Hematopoietic multipotent progenitor cell treated with erythropoietin and hydrocortisone succinate and interleukin-3 and kit ligand, for 4 days (in vitro differentiated cells): Measurements from ENCODE around the gene KCNN2.
A peak's percentile ranks its signal among the peaks of the same experiment; 100 is the strongest.

Experiments
- DNase-seq: peaks from one replicate; pipeline ENCODE4 v3.0.0-alpha.2; 2015

The KCNN2 gene

DNA sequence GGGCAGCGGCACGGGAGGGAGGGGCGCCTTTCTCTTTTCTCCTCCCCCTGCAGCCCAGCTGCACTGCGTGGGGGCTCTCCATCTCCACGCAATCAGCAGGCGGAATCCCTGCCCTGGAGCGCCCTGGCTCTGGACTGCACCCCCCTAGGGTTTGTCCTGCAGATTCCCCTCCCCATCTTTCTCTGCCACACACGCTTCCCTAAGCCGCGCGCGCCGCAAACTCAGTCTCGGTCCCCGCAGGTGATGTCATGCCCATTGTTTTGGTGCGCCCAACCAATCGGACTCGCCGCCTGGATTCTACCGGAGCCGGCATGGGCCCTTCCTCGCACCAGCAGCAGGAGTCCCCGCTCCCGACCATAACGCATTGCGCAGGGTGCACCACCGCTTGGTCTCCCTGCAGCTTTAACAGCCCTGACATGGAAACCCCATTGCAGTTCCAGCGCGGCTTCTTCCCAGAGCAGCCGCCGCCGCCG, at the start of gene KCNN2:
Gene KCNN2, plus strand, starts transcription at position 347 of the 473 bp plus-strand sequence. Its CDS starts 70 bp downstream, at position 417.
- peak; percentile 37 for DNase-seq

DNA sequence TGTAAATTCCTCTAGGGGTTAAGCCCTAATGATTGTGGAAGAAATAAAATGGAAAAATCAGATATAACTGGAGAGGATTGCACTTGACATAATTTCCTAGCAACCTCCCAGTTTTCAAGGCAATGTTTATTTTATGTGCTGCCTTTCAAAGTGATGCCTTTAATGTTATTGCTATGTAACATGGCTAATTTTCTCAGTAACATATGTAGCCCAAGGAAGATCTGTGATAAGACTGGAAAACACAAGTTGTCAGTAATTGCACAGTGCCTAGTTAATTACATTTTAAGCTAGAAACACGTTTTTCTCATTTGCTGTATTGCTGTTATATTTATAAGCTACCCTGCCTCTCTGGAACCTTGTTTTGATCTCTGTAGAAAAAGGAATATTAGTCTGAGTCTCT, 49.2 kb upstream of the KCNN2 start:
- no peak for DNase-seq

DNA sequence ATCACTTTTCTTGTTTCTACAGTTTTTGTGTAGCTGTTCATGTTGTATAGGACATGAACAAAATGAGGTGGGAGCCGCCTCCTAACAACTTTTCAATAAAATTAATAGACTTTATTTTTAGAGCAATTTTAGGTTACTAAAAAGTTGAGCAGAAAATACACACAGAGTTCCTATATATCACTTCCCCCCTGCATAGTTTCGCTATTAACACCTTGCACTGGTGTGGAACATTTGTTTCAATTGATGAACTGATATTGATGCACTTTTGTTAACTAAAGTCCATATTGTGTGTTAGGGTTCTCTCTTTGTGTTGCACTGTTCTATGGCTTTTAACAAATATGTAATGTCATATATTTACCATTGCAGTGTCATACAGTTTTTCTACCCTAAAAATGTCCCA, 47.8 kb upstream of the KCNN2 start:
- no peak for DNase-seq

DNA sequence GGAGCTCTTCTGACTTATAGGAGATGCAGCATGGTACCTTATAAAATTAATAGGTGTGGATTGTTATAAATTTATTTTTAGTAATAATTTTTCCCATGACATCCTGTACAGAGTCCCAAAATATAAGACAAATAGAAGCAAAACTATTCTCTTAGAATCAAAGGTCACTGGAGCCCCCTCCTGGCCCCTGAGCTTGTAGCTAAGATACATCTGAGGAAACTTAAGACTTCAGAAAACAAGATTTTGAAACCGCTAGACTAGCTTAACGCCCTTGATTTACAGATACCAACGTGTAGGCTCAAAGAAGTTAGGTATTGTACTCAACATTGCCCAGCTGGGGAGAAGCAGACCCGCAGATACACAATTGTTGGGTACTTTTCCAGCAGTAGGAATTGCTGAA, 45.7 kb upstream of the KCNN2 start:
- DNase-seq: peak; percentile 5

DNA sequence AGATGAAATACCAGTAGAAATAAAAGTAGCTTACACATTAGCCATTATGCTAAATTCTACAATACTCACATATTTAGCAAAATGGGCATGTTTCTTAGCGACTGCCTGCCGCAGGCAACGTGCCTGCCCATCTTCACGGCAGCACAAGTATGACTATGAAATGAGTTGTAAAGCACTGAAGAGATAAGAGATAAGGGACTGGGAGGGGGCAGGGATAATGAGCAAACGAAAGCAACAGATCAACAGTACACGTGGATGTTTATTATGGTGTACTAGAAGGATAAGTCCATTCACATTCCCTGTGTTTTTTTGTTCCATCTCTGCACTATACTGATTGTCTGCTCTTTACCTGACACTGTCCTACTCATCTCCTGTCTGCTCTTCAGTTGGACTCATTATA, 44.1 kb upstream of the KCNN2 start:
- no peak for DNase-seq

DNA sequence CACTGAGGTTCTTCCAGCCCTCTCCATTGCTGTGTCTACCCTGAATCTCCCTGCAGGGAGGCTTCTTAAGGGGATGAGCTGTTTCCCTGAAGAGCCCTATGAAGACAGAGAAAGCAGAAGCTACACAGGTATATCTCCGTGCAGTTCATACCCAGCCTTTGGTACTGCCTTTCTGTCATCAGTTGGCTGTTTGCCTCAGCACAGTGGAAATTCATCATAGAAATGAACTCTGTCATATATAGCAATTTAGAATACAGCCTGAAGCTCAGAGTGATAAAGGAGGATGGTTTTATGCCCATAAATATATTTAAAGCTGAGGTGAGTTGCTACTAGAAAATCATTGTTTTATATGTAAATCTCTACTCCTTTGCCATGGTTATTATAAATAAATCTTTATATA, 42.6 kb upstream of the KCNN2 start:
- DNase-seq: no peak

DNA sequence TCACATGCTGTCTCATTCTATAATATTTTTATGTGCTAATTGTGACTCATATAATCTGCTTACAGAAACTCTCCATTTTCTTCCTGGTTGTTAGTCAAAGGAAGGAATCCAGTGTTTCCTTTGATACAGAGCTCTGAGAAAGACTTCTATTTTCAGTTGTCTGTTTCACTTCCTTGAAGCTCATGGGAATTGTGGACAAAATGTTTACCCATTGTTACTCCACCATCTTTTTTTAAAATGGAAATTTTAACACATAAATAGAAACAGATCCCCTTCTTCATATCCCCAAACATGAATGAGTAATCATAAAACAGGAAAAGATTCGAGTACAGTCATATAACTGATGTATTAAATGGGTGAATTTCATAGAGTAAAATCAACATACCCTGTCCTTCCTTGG, 42.0 kb upstream of the KCNN2 start:
- DNase-seq: no peak

DNA sequence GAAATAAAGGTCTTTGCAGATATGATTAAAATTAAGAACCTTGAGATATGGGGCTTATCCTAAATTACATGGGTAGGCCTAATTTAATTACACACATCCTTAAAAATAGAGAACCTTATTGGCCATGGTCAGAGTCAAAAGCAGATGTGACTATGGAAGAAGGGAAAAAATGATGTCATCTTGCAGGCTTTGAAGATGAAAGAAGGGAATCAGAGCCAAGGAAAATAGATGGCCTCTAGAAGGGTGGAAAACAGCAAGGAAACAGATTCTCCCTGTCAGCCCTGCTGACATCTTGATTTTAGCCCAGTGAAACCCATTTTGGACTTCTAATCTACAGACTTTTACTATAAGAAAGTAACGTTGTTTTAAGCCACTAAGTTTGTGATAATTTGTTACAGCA, 37.6 kb upstream of the KCNN2 start:
- no peak for DNase-seq

DNA sequence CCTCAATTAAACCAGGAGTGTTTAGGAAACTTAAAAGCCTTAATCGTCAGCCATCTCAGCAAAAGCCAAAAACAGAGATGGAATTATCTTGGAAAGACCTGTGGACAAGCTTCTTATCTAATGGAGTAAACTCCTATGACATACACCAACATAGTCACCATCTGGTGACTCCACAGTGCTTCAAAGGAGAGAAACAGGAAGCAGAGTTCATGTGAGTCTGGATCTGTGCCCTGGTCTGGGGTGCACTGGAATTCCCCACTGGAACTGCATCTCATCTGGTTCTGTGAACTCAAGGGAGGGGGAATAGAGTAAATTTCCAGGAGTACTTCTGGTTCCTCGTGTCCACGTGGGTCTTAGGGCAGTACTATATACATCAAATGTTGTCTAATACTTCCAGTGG, 36.3 kb upstream of the KCNN2 start:
- DNase-seq: no peak

DNA sequence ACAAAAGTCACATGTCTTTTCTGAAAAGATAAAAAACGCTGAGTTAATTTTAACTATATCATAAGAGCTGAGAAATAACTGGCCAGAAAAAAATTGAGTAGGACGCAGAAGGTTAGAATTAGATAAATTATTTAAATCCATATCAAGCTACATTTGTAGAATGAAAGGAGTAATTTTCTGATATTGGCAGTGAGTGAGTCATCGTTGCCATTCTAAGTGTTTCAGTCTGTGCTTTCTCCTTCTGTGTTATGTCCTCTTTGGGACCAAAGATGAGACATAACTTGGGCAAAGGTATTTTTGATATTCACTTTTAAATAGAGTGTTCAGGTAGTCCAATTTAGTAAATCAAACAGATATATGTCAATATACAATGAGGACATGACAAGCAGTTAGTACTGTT, 34.4 kb upstream of the KCNN2 start:
- DNase-seq: no peak

DNA sequence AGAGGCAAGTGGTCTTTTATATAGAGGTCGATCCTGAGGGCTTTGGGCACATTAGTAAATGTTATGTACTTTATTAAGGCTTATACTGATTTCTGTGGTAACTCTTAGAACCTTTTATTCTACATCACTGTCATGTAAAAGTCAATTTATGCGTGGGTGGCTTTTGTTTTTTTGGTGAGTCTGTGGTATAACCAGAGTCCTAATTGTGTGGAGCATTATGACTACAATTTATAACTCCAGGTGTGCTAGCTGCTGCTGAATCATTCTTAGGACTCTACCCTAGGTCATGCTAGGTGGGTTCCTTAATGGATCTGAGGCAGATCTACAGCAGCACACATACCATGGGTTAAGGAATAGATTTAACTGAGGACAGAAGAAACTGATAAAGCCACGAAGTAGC, 33.9 kb upstream of the KCNN2 start:
- DNase-seq: no peak

DNA sequence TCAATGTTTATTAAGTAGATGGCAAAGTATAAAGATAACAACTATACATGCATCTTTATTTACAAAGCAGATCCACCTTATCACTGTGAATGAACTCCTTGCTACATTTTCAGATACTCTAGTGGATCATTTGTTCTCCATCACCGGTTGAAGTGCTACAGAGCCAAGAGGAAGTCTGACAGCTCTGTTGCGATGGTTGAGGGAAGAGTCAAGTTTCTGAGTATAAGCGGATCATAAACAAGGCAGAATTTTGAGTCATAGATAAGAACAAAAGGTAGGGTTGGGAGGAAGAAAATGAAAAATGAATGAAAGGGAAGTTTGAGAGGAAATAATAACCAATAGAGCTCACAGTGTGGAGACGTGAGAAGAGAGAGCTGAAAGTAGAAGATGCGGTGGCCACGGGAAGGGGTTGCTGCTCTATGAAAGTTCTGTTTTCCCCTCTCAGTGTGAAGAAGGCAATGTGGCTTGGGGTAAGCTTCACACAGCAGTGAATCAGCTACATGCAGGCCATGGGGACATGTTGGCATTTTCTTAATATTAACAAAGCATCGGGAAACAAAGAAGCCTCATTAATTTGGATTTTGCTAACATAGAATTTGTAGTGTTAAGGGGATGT, 30.8 kb upstream of the KCNN2 start:
- DNase-seq: no peak

DNA sequence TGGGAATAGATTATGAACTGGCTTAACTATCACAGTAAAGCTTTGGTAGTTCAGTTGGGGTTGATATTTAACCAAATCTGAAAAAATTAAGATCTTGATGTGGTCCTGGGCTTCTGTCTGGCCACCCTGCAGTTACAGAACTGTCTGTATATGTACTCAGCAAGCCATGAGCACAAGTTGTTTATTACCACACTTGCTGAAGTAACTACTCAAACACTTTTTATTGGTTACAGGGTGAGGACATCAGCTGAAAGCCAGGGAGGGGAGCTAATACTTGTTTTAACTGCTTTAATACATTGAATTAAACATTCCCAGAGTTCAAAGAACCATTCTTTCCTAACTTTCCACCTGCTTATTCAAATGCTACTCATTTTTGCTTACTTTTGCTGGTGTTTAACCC, 29.4 kb upstream of the KCNN2 start:
- DNase-seq: no peak

DNA sequence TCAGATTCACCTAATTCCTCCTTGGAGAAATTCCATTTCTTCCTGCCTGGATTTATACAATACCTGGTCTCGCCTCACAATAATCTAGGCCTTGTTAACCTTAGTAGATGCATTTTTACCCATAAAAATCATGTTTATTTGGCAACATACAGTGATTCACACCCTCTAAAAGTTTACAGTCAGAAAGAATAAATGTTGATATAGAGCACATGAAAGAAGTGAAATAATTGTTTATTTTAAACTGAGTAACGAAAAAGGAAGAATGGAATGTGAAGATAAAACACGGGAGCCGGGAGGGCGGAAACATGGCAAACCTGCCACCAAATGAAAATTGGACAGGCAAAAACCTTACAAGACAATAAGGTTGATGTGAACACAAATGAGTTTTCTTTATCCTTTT, 28.9 kb upstream of the KCNN2 start:
- no peak for DNase-seq

DNA sequence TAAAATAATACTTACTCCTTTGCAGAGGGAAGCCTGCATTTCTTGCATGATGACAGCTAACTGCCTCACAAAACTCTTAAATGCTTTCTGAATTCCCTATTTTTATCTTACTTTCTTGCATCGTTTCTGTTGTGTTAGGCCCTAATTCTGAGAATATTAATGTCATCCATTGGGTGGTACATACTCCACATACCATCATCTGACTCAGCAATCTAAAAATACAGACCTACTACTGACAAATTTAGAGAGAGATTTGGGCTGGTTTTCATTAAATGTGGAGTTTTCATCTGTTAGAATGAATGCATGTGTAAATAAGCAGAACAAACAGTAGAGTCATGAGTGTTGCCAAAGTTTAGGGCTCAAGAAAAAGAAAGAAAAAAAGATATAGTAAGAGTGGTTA, 26.5 kb upstream of the KCNN2 start:
- DNase-seq: no peak

DNA sequence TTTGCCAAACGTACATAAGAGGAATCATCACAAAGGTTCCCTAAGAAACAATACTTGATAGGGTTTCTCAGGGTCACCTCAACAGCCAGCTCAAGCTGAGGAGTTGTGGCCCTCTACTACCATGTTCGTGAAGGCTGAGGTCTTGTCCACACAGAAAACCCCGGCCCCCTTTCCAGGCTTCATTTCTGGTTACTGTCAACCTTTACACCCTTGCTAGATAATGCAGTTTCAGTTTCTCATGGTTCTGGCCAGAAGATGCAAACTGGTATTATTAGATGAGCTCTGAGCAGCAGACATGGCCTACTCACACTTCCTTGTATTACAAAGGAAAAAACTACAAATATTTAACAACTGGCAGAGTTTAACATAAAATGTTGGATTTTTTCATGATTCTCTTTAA, 22.8 kb upstream of the KCNN2 start:
- DNase-seq: no peak

DNA sequence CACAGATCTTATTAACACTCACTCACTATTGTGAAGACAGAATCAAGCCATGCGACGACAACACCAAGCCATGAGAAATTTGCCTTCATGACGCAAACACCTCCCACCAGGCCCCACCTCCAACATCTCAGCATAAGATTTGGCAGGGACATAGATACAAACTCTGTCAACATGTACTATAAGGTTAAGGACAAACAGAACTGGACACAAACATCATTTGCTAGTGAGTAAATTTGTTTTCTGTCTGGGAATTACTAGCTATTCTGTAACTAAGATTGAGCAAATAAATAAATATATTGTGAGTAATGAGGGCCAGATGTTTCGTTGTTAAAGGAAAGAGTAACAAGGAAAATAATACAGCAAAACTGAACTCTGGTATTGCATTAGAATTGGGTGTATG, 15.7 kb upstream of the KCNN2 start:
- no peak for DNase-seq

DNA sequence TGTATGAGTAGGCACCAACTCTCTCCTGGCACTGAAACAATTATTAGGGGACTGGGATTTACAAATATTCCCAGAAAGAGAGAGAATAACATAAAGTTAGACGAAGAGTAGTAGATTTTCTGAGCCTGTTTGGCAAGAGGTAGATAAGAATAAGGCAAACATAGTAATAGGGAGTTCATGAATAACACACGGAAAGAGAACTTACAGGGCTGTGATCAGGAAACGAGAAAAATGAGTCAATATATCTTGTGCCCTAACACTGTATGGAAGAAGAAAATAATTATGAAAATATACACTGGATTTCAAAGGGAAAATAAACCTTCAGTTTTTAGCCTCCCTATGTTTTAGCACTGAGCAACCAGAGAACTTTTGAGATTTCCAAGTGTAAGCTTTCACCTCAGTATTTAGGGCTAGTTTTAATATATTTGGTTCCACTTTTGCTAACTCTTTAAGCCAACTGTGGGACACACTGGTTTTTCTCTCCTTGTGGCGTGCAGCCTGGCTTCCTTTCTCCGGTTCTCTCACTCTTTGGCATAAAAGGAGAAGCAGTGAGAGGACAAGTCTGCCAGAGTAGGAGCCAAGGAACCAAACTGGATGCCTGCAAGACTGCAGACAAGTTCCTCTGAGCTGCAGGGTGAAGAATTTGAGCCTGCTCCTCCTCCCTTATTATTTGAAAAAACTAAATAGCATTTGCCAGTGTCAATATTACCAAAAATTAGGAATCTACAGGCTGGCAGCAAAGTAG, 6.6 kb upstream of the KCNN2 start:
- DNase-seq: no peak

DNA sequence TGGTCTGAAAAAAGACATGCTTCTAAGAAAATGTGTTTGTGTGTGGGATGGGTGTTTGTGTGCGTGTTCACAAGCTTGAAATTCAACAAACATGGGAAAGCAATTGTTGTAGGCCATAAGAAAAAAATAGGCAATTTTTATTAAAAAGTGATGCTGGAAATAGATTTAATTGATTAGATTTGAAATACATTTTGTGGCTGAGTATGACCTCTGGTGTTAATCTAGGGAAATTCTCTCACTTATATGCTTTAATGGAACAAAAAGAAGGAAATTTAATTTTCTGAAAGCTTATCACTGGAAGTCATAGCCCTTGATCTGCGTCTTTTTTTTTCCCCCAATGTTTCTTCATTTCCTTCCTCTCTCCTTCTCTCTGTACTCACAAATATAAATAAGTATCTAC, 3.5 kb upstream of the KCNN2 start:
- no peak for DNase-seq

DNA sequence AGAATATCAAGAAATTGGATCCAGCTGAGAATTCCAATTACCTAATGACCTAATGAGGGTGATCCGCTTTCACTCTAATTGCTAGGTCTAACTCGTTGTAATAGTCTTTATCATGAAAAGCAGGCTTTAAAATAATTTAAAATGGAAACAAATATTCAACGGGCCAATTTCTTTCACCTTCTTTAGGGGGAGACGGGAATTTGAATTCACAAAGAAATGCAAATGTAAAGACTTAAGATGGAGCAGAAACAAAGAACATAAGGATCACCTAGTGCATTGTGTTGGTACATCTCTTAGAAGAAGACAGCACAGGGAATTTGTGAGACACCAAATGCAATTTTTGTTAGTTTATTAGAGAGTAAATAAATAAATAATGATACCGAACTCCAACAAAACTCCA, 1.5 kb upstream of the KCNN2 start:
- no peak for DNase-seq

DNA sequence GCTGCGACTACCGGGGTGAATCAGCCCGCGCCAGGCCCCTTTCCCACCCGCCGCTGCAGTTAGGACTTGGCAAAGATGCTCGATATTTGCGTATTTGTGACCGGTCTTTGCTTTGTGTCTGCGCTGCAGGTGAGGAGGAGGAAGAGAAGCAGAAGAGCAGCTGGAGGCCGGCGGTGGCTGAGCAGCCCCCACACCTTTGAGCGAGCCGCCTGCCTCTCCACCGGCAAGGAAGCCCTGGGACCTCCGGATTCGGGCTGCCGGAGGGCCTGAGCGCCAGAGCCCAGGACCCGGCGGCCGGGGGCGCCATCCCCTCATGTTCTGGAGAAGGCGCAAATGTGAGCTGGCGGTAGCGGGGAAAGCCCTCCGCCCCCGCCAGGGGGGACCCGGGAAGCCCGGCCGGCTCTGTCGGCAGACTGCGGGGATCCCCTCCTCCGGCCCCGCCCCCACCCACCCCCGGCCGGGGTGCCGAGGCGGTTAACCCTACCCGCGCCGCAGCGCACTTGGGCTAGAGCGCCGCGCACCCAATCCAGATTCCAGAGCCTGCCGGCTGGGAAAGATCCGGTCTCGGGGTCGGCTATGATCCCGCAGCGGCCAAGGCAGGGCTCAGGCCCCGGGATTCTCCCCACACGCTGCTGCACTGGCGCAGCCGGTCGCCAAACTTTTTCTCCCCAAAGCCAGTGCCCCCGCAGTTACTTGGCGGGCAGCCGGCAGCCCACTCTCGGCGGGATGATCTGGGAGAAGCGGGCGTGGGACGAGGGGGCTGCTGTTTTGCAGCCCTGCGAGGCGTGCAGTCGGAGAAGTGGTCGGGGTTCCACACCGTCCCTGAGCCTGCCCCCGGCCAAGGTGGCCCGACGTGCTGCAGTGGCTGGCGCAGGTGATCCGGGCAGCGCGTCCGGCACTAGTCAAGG, 800 bp upstream of the KCNN2 start:
- DNase-seq: peak; percentile 6

DNA sequence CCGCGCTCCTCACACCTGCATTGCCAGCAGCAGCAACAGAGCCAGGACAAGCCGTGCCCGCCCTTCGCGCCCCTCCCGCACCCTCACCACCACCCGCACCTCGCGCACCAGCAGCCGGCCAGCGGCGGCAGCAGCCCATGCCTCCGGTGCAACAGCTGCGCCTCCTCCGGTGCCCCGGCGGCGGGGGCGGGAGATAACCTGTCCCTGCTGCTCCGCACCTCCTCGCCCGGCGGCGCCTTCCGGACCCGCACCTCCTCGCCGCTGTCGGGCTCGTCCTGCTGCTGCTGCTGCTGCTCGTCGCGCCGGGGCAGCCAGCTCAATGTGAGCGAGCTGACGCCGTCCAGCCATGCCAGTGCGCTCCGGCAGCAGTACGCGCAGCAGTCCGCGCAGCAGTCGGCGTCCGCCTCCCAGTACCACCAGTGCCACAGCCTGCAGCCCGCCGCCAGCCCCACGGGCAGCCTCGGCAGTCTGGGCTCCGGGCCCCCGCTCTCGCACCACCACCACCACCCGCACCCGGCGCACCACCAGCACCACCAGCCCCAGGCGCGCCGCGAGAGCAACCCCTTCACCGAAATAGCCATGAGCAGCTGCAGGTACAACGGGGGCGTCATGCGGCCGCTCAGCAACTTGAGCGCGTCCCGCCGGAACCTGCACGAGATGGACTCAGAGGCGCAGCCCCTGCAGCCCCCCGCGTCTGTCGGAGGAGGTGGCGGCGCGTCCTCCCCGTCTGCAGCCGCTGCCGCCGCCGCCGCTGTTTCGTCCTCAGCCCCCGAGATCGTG, 517 bp downstream of the KCNN2 start:
- peak; percentile 12 for DNase-seq
